GM12892 (cell line): Measurements from ENCODE around the gene TCF15.

ENCODE experiments used
- POLR2A ChIP-seq: IDR thresholded peaks from 2 replicates; pipeline ENCODE4 v1.6.1; 2011; ENCODE audit warnings: low read depth, low read length, control low read depth
- POLR2AphosphoS5 ChIP-seq: IDR thresholded peaks from 2 replicates; pipeline ENCODE4 v1.6.1; 2011; ENCODE audit warnings: low read depth, low read length, control low read depth
- TAF1 ChIP-seq: IDR thresholded peaks from 2 replicates; pipeline ENCODE4 v1.6.1; 2011; ENCODE audit warnings: low read depth, mild to moderate bottlenecking, control low read depth, low read length, borderline replicate concordance

GRCh38 chr20:568097-568652 is 41.9 kb downstream of the TCF15 start:
- TF ChIP-seq POLR2A: no peak
- no peak for TF ChIP-seq POLR2AphosphoS5
- no peak for TF ChIP-seq TAF1
